ENCODE results near the gene ENOPH1. TPM values are rescaled to one million over a fixed set of nuclear protein-coding genes. Genes with fewer than 3 reads are reported as not detected.

Gene ENOPH1
- total and polyA plus RNA-seq, 2 of the 13 experiments (the other 11 are each of a cell fraction or from before 2014, with no cell fraction given) = 15.5 to 64.3 TPM

- TF ChIP-seq ZBED4 (CRISPR knock-in tag; IDR thresholded peaks at IDR 0.05; ENCODE audit: borderline replicate concordance) (peak; percentile 63), IRF2 (CRISPR knock-in tag; IDR thresholded peaks at IDR 0.05) (peak; percentile 47; the same call in 1 of the 2 replicates), RARA (CRISPR knock-in tag; IDR thresholded peaks at IDR 0.05) (peak; percentile 47), ZNF530 (CRISPR knock-in tag; IDR thresholded peaks at IDR 0.05; ENCODE audit: low read depth) (no peak), ZNF652 (CRISPR knock-in tag; IDR thresholded peaks at IDR 0.05; ENCODE audit: borderline replicate concordance, low read depth) (no peak), SIN3A (IDR thresholded peaks at IDR 0.05; ENCODE audit: borderline replicate concordance, low read depth, low read length) (peak; percentile 70; the same call in 1 of the 2 replicates), ZNF44 (CRISPR knock-in tag; IDR thresholded peaks at IDR 0.05) (peak; percentile 82), KDM5B (CRISPR knock-in tag; IDR thresholded peaks at IDR 0.05; ENCODE audit: borderline replicate concordance) (peak; percentile 46; the same call in 1 of the 2 replicates), RFXANK (CRISPR knock-in tag; IDR thresholded peaks at IDR 0.05) (no peak), ZNF180 (CRISPR knock-in tag; IDR thresholded peaks at IDR 0.05; ENCODE audit: borderline replicate concordance, low read depth) (no peak), MAZ (IDR thresholded peaks at IDR 0.05; ENCODE audit: borderline replicate concordance, low read depth, low read length) (peak; percentile 14; the same call in 1 of the 2 replicates), MAZ (CRISPR knock-in tag; IDR thresholded peaks at IDR 0.05; ENCODE audit: low read depth) (no peak; the same call in none of the 2 replicates), ZNF777 (CRISPR knock-in tag; IDR thresholded peaks at IDR 0.05) (peak; percentile 65), RAD21 (CRISPR knock-in tag; IDR thresholded peaks at IDR 0.05) (no peak), TSC22D2 (CRISPR knock-in tag; IDR thresholded peaks at IDR 0.05; ENCODE audit: borderline replicate concordance) (no peak), HOXA5 (CRISPR knock-in tag; IDR thresholded peaks at IDR 0.05) (peak; percentile 92), NCOA1 (CRISPR knock-in tag; IDR thresholded peaks at IDR 0.05) (peak; percentile 93), PRPF4 (IDR thresholded peaks at IDR 0.05; ENCODE audit: low read depth, low read length, poor library complexity, severe bottlenecking) (no peak), ZNF367 (CRISPR knock-in tag; IDR thresholded peaks at IDR 0.05; ENCODE audit: borderline replicate concordance) (peak; percentile 95), FOXO4 (CRISPR knock-in tag; conservative IDR thresholded peaks at IDR 0.05) (0 out of 2 replicates have a peak, but pooled peaks have one; percentile 89)
- TF ChIP-seq, protein P1, sequence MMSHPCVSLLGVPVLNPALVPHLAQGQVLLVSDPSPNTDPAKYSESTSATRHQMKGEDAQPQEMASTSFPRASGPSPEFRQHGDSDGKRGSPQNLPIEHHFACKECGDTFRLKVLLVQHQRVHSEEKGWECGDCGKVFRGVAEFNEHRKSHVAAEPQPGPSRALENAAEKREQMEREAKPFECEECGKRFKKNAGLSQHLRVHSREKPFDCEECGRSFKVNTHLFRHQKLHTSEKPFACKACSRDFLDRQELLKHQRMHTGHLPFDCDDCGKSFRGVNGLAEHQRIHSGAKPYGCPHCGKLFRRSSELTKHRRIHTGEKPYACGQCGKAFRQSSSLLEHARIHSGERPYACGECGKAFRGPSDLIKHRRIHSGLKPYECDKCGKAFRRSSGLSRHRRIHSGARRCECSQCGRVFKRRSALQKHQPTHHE (CRISPR knock-in tag; IDR thresholded peaks at IDR 0.05; ENCODE audit: borderline replicate concordance) = no peak; the same call in none of the 2 replicates
These were observed at the start of gene ENOPH1, which contains the start of gene HNRNPDL (continued) for GRCh38 chr4:82430193-82430963.
